K562 (cell line): ENCODE measurements around the gene RYR1. TPM values are rescaled to one million over a fixed set of nuclear protein-coding genes. Genes with fewer than 3 reads are reported as not detected.

Experiments used
- BMI1 ChIP-seq: fragments of 150-350 bp; IDR thresholded peaks from 2 replicates; pipeline ENCODE4 v1.6.1; 2014; ENCODE audit warnings: low read length
- CBX1 ChIP-seq: sonication (generic); IDR thresholded peaks from 2 replicates; pipeline ENCODE4 v1.6.1; 2016; ENCODE audit warnings: antibody characterized with exemption, low read depth, mild to moderate bottlenecking
- ERF ChIP-seq: fragments of 450-650 bp; formaldehyde crosslinking; IDR thresholded peaks from 2 replicates; pipeline ENCODE4 v1.4.0; 2020; ENCODE audit warnings: mild to moderate bottlenecking, mixed read lengths
- FOSL1 ChIP-seq: fragments of 200-800 bp; sonication (Bioruptor generic); conservative IDR thresholded peaks from 2 replicates; pipeline ENCODE4 v1.6.1; 2016; ENCODE audit warnings: missing genetic modification characterization, missing compliant biosample characterization
- KAT2B ChIP-seq: IDR thresholded peaks from one replicate; pipeline ENCODE4 v1.6.1; 2012; ENCODE audit warnings: low read depth, mild to moderate bottlenecking, control low read depth, inconsistent platforms, low read length, moderate library complexity
- POLR2AphosphoS5 ChIP-seq: IDR thresholded peaks from 2 replicates; pipeline ENCODE4 v1.6.1; 2011; ENCODE audit warnings: mild to moderate bottlenecking, low read depth, low read length, moderate library complexity; ENCODE audit not compliant: control insufficient read depth, insufficient read depth
- RBM14 ChIP-seq: fragments of 200-400 bp; formaldehyde crosslinking; IDR thresholded peaks from 2 replicates; pipeline ENCODE4 v1.6.1; 2018; ENCODE audit warnings: low read depth, mild to moderate bottlenecking, low read length, moderate library complexity, borderline replicate concordance; ENCODE audit not compliant: insufficient read depth
- RBM39 ChIP-seq: fragments of 200-400 bp; formaldehyde crosslinking; optimal IDR thresholded peaks from 2 replicates; pipeline ENCODE3; 2018; ENCODE audit warnings: low read depth, low read length
- ZNF175 ChIP-seq: fragments of 200-800 bp; sonication (Bioruptor generic); IDR thresholded peaks from 2 replicates; pipeline ENCODE4 v1.6.1; 2016; ENCODE audit warnings: low read depth, mild to moderate bottlenecking, missing genetic modification characterization, missing compliant biosample characterization
- ZNF184 ChIP-seq: sonication (generic); formaldehyde crosslinking; IDR thresholded peaks from 2 replicates; pipeline ENCODE4 v1.5.0; 2020; ENCODE audit warnings: missing genetic modification reagents
- ZNF583 ChIP-seq: fragments of 250-450 bp; sonication (Bioruptor Pico); IDR thresholded peaks from 2 replicates; pipeline ENCODE4 v1.4.0; 2020
- ZNF589 ChIP-seq: fragments of 200-800 bp; sonication (Bioruptor generic); IDR thresholded peaks from 2 replicates; pipeline ENCODE4 v1.6.1; 2016; ENCODE audit warnings: low read depth, missing genetic modification characterization, missing compliant biosample characterization
- polyA plus RNA-seq, 8 experiments: library from polyadenylated mRNA; depleted of rRNA in 4 of 8; stranded (reverse) in 5 of 8; unstranded in 3 of 8; fragments of >200 nt; fragmentation: Nextera tagmentation in 2 of 8; fragmentation: Illumina TruSeq in 1 of 8; extraction: Ambion mirVana in 2 of 8; extraction: Trizol in 1 of 8; gene quantifications; 2 replicates each; pipeline versions ENCODE4 v1.2.1 to v1.2.3, GENCODE V29; 2011 to 2014; ENCODE audit warnings: inconsistent platforms in 1 of 8, missing spikeins in 1 of 8
- total RNA-seq, 7 experiments: library from RNA; depleted of rRNA in 6 of 7; stranded (reverse); fragments of >200 nt in 6 of 7; fragmentation: Illumina TruSeq in 2 of 7; extraction: Trizol in 2 of 7; gene quantifications; 2 replicates each; pipeline versions ENCODE4 v1.2.1 to v1.2.3, GENCODE V29; 2011 to 2021; ENCODE audit warnings: low replicate concordance in 1 of 7
- TF ChIP-seq, protein P1 (sequence below): fragments of 450-650 bp; formaldehyde crosslinking; IDR thresholded peaks from 2 replicates; pipeline ENCODE4 v1.4.0; 2022; ENCODE audit warnings: missing genetic modification characterization
- TF ChIP-seq, protein P2 (sequence below): sonication (generic); formaldehyde crosslinking; IDR thresholded peaks from 2 replicates; pipeline ENCODE4 v1.8.0; 2022; ENCODE audit warnings: mild to moderate bottlenecking, missing genetic modification reagents
- TF ChIP-seq, protein P3 (sequence below), 2 experiments: fragments of 450-650 bp in 1 of 2; sonication (generic) in 1 of 2; formaldehyde crosslinking in 1 of 2; IDR thresholded peaks; 2 replicates each; pipeline versions ENCODE4 v1.7.1 to v1.9.0; 2016 to 2022; ENCODE audit warnings: inconsistent platforms in 1 of 2, mild to moderate bottlenecking in 1 of 2, missing genetic modification reagents in 1 of 2

RYR1 gene
- total and polyA plus RNA-seq, 9 of the 15 experiments (the other 6 are each of a cell fraction or from before 2014, with no cell fraction given) = 0.11 to 7.4 (median 3.7) TPM

DNA sequence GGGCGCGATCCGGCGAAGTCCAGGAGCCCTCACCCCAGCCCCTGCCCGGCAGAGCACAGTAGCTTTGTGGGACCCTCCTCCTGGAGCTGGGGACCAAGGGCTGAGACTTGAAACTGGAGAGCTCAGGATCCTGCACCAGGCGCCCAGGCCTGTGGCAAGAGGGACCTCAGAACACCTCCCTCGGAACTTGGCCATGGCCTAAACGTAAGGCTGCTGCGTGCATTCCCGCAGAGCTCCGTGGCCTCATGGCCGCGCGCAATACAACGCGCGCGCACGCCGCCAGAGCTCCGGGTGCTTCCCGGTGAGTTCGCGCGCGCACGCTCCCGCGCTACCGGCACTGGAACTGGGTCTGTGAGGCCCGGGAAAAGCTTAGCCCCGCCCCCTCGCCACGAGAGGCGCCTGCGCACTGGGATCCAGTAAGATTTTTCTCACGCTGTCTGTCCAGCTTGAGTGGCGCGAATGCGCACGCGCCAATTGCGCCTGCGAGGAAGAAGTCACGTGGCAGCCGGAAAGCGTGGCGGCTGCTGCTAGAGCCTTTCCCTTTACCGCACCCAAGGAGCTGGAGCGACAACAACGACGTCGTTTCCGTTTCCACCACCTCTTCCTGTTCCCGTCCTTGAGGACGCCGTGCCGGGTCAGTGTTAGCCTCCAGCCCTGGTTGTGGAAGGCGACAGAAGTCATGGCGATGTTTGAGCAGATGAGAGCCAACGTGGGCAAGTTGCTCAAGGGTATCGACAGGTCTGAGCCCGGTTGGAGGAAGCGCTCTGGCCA is 185.3 kb downstream of the RYR1 start, which contains the start of gene EIF3K (continued):
- TF ChIP-seq ZNF589 (CRISPR knock-in tag) (peak; percentile 88), KAT2B (no peak), POLR2AphosphoS5 (peak; percentile 91), ERF (CRISPR knock-in tag) (peak; percentile 79; the same call in 1 of the 2 replicates), ZNF184 (CRISPR knock-in tag) (no peak), CBX1 (no peak), RBM14 (no peak), RBM39 (no peak), ZNF583 (CRISPR knock-in tag) (0 out of 2 replicates have a peak, but pooled peaks have one; percentile 30), ZNF175 (no peak), BMI1 (no peak), FOSL1 (0 out of 2 replicates have a peak, but pooled peaks have one; percentile 6)
- TF ChIP-seq, protein P1, sequence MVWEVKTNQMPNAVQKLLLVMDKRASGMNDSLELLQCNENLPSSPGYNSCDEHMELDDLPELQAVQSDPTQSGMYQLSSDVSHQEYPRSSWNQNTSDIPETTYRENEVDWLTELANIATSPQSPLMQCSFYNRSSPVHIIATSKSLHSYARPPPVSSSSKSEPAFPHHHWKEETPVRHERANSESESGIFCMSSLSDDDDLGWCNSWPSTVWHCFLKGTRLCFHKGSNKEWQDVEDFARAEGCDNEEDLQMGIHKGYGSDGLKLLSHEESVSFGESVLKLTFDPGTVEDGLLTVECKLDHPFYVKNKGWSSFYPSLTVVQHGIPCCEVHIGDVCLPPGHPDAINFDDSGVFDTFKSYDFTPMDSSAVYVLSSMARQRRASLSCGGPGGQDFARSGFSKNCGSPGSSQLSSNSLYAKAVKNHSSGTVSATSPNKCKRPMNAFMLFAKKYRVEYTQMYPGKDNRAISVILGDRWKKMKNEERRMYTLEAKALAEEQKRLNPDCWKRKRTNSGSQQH (CRISPR knock-in tag) = no peak
- TF ChIP-seq, protein P2, sequence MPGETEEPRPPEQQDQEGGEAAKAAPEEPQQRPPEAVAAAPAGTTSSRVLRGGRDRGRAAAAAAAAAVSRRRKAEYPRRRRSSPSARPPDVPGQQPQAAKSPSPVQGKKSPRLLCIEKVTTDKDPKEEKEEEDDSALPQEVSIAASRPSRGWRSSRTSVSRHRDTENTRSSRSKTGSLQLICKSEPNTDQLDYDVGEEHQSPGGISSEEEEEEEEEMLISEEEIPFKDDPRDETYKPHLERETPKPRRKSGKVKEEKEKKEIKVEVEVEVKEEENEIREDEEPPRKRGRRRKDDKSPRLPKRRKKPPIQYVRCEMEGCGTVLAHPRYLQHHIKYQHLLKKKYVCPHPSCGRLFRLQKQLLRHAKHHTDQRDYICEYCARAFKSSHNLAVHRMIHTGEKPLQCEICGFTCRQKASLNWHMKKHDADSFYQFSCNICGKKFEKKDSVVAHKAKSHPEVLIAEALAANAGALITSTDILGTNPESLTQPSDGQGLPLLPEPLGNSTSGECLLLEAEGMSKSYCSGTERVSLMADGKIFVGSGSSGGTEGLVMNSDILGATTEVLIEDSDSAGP (CRISPR knock-in tag) = no peak
- TF ChIP-seq, protein P3, sequence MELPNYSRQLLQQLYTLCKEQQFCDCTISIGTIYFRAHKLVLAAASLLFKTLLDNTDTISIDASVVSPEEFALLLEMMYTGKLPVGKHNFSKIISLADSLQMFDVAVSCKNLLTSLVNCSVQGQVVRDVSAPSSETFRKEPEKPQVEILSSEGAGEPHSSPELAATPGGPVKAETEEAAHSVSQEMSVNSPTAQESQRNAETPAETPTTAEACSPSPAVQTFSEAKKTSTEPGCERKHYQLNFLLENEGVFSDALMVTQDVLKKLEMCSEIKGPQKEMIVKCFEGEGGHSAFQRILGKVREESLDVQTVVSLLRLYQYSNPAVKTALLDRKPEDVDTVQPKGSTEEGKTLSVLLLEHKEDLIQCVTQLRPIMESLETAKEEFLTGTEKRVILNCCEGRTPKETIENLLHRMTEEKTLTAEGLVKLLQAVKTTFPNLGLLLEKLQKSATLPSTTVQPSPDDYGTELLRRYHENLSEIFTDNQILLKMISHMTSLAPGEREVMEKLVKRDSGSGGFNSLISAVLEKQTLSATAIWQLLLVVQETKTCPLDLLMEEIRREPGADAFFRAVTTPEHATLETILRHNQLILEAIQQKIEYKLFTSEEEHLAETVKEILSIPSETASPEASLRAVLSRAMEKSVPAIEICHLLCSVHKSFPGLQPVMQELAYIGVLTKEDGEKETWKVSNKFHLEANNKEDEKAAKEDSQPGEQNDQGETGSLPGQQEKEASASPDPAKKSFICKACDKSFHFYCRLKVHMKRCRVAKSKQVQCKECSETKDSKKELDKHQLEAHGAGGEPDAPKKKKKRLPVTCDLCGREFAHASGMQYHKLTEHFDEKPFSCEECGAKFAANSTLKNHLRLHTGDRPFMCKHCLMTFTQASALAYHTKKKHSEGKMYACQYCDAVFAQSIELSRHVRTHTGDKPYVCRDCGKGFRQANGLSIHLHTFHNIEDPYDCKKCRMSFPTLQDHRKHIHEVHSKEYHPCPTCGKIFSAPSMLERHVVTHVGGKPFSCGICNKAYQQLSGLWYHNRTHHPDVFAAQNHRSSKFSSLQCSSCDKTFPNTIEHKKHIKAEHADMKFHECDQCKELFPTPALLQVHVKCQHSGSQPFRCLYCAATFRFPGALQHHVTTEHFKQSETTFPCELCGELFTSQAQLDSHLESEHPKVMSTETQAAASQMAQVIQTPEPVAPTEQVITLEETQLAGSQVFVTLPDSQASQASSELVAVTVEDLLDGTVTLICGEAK (IDR thresholded peaks at IDR 0.05) = peak; percentile 95
- TF ChIP-seq, protein P3 (CRISPR knock-in tag; IDR thresholded peaks at IDR 0.05) = no peak
